ENCODE results near the gene IL17RD.

IL17RD gene

GRCh38 chr3:57130571-57131209, 34.5 kb downstream of the IL17RD start:
- no peak for FAIRE-seq

GRCh38 chr3:57128826-57129667, 36.1 kb downstream of the IL17RD start:
- DNase-seq (ENCODE audit: low spot score), result no peak

More at GRCh38 chr3:57130571-57131209, 34.5 kb downstream of the IL17RD start:
- no peak for DNase-seq (ENCODE audit: low spot score)

GRCh38 chr3:57127891-57128518, 37.1 kb downstream of the IL17RD start:
- DNase-seq (ENCODE audit: low spot score) (no peak), FAIRE-seq (no peak)

More at GRCh38 chr3:57128826-57129667, 36.1 kb downstream of the IL17RD start:
- FAIRE-seq, result no peak

- DNase-seq (ENCODE audit: low spot score) (no peak), FAIRE-seq (no peak)
These were observed 38.9 kb downstream of the IL17RD start for GRCh38 chr3:57126244-57126643.

GRCh38 chr3:57120451-57121174, 44.5 kb downstream of the IL17RD start:
- DNase-seq (ENCODE audit: low spot score), result no peak
- no peak for FAIRE-seq

GRCh38 chr3:57120040-57120439, 45.1 kb downstream of the IL17RD start:
- FAIRE-seq (no peak), DNase-seq (ENCODE audit: low spot score) (no peak)

GRCh38 chr3:57118254-57118653, 46.9 kb downstream of the IL17RD start:
- no peak for DNase-seq (ENCODE audit: low spot score)
- no peak for FAIRE-seq

GRCh38 chr3:57116501-57116900, 48.7 kb downstream of the IL17RD start:
- FAIRE-seq (no peak), DNase-seq (ENCODE audit: low spot score) (no peak)

GRCh38 chr3:57112206-57112605, 52.9 kb downstream of the IL17RD start:
- peak; percentile 34 for DNase-seq (ENCODE audit: low spot score)
- no peak for FAIRE-seq

GRCh38 chr3:57110798-57111197, 54.4 kb downstream of the IL17RD start:
- DNase-seq (ENCODE audit: low spot score) (no peak), FAIRE-seq (no peak)

GRCh38 chr3:57110214-57110613, 54.9 kb downstream of the IL17RD start:
- FAIRE-seq (no peak), DNase-seq (ENCODE audit: low spot score) (no peak)

- no peak for FAIRE-seq
- no peak for DNase-seq (ENCODE audit: low spot score)
These were observed 55.5 kb downstream of the IL17RD start for GRCh38 chr3:57109437-57110199.

- no peak for FAIRE-seq
These were observed 56.5 kb downstream of the IL17RD start for GRCh38 chr3:57108684-57109083.

GRCh38 chr3:57105585-57105984, 59.6 kb downstream of the IL17RD start:
- DNase-seq (ENCODE audit: low spot score), result no peak
- no peak for FAIRE-seq

More at GRCh38 chr3:57108684-57109083, 56.5 kb downstream of the IL17RD start:
- DNase-seq (ENCODE audit: low spot score), result no peak

- FAIRE-seq, result no peak
- DNase-seq (ENCODE audit: low spot score), result peak; percentile 70
These were observed 65.0 kb downstream of the IL17RD start for GRCh38 chr3:57100046-57100695.

GRCh38 chr3:57098418-57099310, 66.5 kb downstream of the IL17RD start:
- FAIRE-seq (no peak), DNase-seq (ENCODE audit: low spot score) (no peak)

- DNase-seq (ENCODE audit: low spot score) (no peak), FAIRE-seq (no peak)
These were observed 67.6 kb downstream of the IL17RD start for GRCh38 chr3:57097536-57097935.

- FAIRE-seq (no peak), DNase-seq (ENCODE audit: low spot score) (no peak)
These were observed 69.8 kb downstream of the IL17RD start for GRCh38 chr3:57095363-57095762.

GRCh38 chr3:57094575-57094974, 70.6 kb downstream of the IL17RD start:
- DNase-seq (ENCODE audit: low spot score) (no peak), FAIRE-seq (no peak)
